GM12878 (cell line): ENCODE measurements around the gene COL6A1. TPM values are rescaled to one million over a fixed set of nuclear protein-coding genes. Genes with fewer than 3 reads are reported as not detected.

Experiments
- ATAC-seq: fragments of 200-7000 bp; cut with Tn5 transposase; 3 replicates; pipeline ENCODE4 v1.9.1; 2020; ENCODE audit warnings: mild to moderate bottlenecking, moderate library complexity
- BruUV-seq: library from RNA; stranded (reverse); fragments of 400-500 nt; replicated peaks from 2 replicates; lab custom pipeline; 2021; lab: Mats Ljungman, UMichigan
- CTCF ChIA-PET: fragments of 300-600 bp; sonication (Branson Sonifier 250); formaldehyde crosslinking; extraction: SDS; loops from one replicate; lab custom pipeline; 2021; ENCODE audit warnings: inconsistent platforms; lab: Yijun Ruan, JAX
- POLR2A ChIA-PET: fragments of 350-600 bp; formaldehyde crosslinking; extraction: SDS; loops from one replicate; lab custom pipeline; 2021; ENCODE audit warnings: inconsistent platforms; lab: Charles Lee
- RAD21 ChIA-PET: fragments of 300-600 bp; sonication (Branson Sonifier 250); formaldehyde crosslinking; loops from one replicate; lab custom pipeline; 2023; ENCODE audit warnings: antibody characterized with exemption; ENCODE audit not compliant: unreplicated experiment; lab: Charles Lee
- SMC1A ChIA-PET: fragments of 300-600 bp; sonication (Branson Sonifier 250); formaldehyde crosslinking; loops from one replicate; lab custom pipeline; 2023; ENCODE audit not compliant: unreplicated experiment, uncharacterized antibody; lab: Charles Lee
- DNase-seq: peaks from one replicate; pipeline ENCODE4 v3.0.0-alpha.2; 2011; ENCODE audit warnings: low read depth, low spot score
- FAIRE-seq: peaks from 3 replicates; lab custom pipeline; 2011; peaks lifted over from hg19 to GRCh38; lab: Jason Lieb, UNC
- H2AFZ ChIP-seq: 2 replicates; pipeline ENCODE4 v1.6.0; 2011; ENCODE audit warnings: low read depth, low read length, control low read depth; ENCODE audit not compliant: control insufficient read depth
- H3K27ac ChIP-seq: 2 replicates; pipeline ENCODE4 v1.5.1; 2011; ENCODE audit warnings: control low read depth; ENCODE audit not compliant: control insufficient read depth, insufficient read depth
- H3K27me3 ChIP-seq, 2 experiments: replicated peaks in 1 of 2; 2 replicates each; pipeline versions ENCODE4 v1.6.0 to v1.6.1; 2011; ENCODE audit warnings: low read length in 1 of 2; ENCODE audit not compliant: control insufficient read depth in 2 of 2, insufficient read depth in 2 of 2
- H3K36me3 ChIP-seq, 2 experiments: 2 replicates each; pipeline ENCODE4 v1.5.1; 2011; ENCODE audit warnings: low read length in 1 of 2; ENCODE audit not compliant: control insufficient read depth in 2 of 2, insufficient read depth in 2 of 2
- H3K4me1 ChIP-seq: 2 replicates; pipeline ENCODE4 v1.6.1; 2011; ENCODE audit warnings: mild to moderate bottlenecking, low read length, moderate library complexity, mixed read lengths; ENCODE audit not compliant: control insufficient read depth, insufficient read depth
- H3K4me2 ChIP-seq: 2 replicates; pipeline ENCODE4 v1.6.0; 2011; ENCODE audit warnings: control low read depth; ENCODE audit not compliant: control insufficient read depth, insufficient read depth
- H3K4me3 ChIP-seq: fragments of 200-600 bp; sonication (generic); 2 replicates; pipeline ENCODE4 v1.5.1; 2016
- H3K79me2 ChIP-seq: 2 replicates; pipeline ENCODE4 v1.6.0; 2011; ENCODE audit warnings: low read length; ENCODE audit not compliant: control insufficient read depth, insufficient read depth
- H3K9ac ChIP-seq: 2 replicates; pipeline ENCODE4 v1.8.0; 2011; ENCODE audit warnings: low read length, control low read depth, mixed read lengths; ENCODE audit not compliant: control insufficient read depth, insufficient read depth
- H3K9me3 ChIP-seq: replicated peaks from 3 replicates; pipeline ENCODE4 v1.5.1; 2011; ENCODE audit warnings: mild to moderate bottlenecking, low read length; ENCODE audit not compliant: control insufficient read depth, insufficient read depth
- H4K20me1 ChIP-seq: 2 replicates; pipeline ENCODE4 v1.6.0; 2011; ENCODE audit not compliant: control insufficient read depth, insufficient read depth
- ATF7 ChIP-seq: fragments of 450-650 bp; IDR thresholded peaks from 2 replicates; pipeline ENCODE4 v1.6.1; 2016; ENCODE audit warnings: low read depth, mild to moderate bottlenecking
- CBX5 ChIP-seq: sonication (generic); IDR thresholded peaks from 2 replicates; pipeline ENCODE4 v1.6.1; 2016; ENCODE audit warnings: low read depth, moderate library complexity, mild to moderate bottlenecking, inconsistent platforms
- CEBPB ChIP-seq, 2 experiments: fragments of 150-350 bp in 1 of 2; IDR thresholded peaks; 2 replicates each; pipeline ENCODE4 v1.6.1; 2012 to 2014; ENCODE audit warnings: low read depth in 2 of 2, low read length in 2 of 2, borderline replicate concordance in 1 of 2, inconsistent platforms in 1 of 2
- CHD2 ChIP-seq: IDR thresholded peaks from 2 replicates; pipeline ENCODE4 v1.6.1; 2011; ENCODE audit warnings: low read depth, low read length, improper control_type of control experiment, borderline replicate concordance
- E2F4 ChIP-seq: IDR thresholded peaks from 2 replicates; pipeline ENCODE4 v1.6.1; 2012; ENCODE audit warnings: low read depth, low read length, improper control_type of control experiment
- E2F8 ChIP-seq: fragments of 450-650 bp; IDR thresholded peaks from 2 replicates; pipeline ENCODE4 v1.6.1; 2018; ENCODE audit warnings: mild to moderate bottlenecking, low read depth, moderate library complexity; ENCODE audit not compliant: partially characterized antibody
- IKZF2 ChIP-seq, 2 experiments: fragments of 450-650 bp; IDR thresholded peaks; 2 replicates each; pipeline ENCODE4 v1.6.1; 2017; ENCODE audit warnings: mild to moderate bottlenecking in 2 of 2, moderate library complexity in 2 of 2
- MTA3 ChIP-seq: IDR thresholded peaks from 2 replicates; pipeline ENCODE4 v1.6.1; 2012; ENCODE audit warnings: low read length, inconsistent platforms, borderline replicate concordance
- NFXL1 ChIP-seq: fragments of 450-650 bp; IDR thresholded peaks from 2 replicates; pipeline ENCODE4 v1.6.1; 2017; ENCODE audit warnings: antibody characterized with exemption, mild to moderate bottlenecking, borderline replicate concordance
- NR2C1 ChIP-seq: fragments of 450-650 bp; IDR thresholded peaks from 2 replicates; pipeline ENCODE4 v1.6.1; 2017; ENCODE audit warnings: antibody characterized with exemption, mild to moderate bottlenecking, moderate library complexity
- POLR2A ChIP-seq: IDR thresholded peaks from 2 replicates; pipeline ENCODE4 v1.6.1; 2011; ENCODE audit warnings: low read depth, mild to moderate bottlenecking, low read length
- SMAD1 ChIP-seq: fragments of 450-650 bp; IDR thresholded peaks from 2 replicates; pipeline ENCODE4 v1.6.1; 2018; ENCODE audit warnings: mild to moderate bottlenecking, low read depth; ENCODE audit not compliant: partially characterized antibody
- SRF ChIP-seq, 2 experiments: IDR thresholded peaks; 2 replicates each; pipeline ENCODE4 v1.6.1; 2011; ENCODE audit warnings: low read depth in 2 of 2, low read length in 2 of 2, mild to moderate bottlenecking in 1 of 2, moderate library complexity in 1 of 2
- TAF1 ChIP-seq: IDR thresholded peaks from 2 replicates; pipeline ENCODE4 v1.6.1; 2011; ENCODE audit warnings: mild to moderate bottlenecking, low read depth, low read length, borderline replicate concordance
- TCF12 ChIP-seq: IDR thresholded peaks from 2 replicates; pipeline ENCODE4 v1.6.1; 2011; ENCODE audit warnings: low read depth, mild to moderate bottlenecking, low read length
- WRNIP1 ChIP-seq: IDR thresholded peaks from 2 replicates; pipeline ENCODE4 v1.6.1; 2011; ENCODE audit warnings: low read depth, low read length, improper control_type of control experiment, borderline replicate concordance
- ZBTB4 ChIP-seq: fragments of 450-650 bp; formaldehyde crosslinking; IDR thresholded peaks from 2 replicates; pipeline ENCODE4 v1.4.0; 2022; ENCODE audit warnings: mild to moderate bottlenecking, moderate library complexity
- ZNF384 ChIP-seq: IDR thresholded peaks from 2 replicates; pipeline ENCODE4 v1.6.1; 2012; ENCODE audit warnings: low read depth, mild to moderate bottlenecking, low read length, improper control_type of control experiment, borderline replicate concordance
- WGBS: methylation state at CpG from one replicate; pipeline ENCODE4 v1.1.6; 2016; ENCODE audit warnings: low lambda C conversion rate; ENCODE audit not compliant: insufficient replicate concordance, insufficient coverage; ENCODE audit errors: missing lambda C conversion rate; 5-methylcytosine and 5-hydroxymethylcytosine counted together
- in situ Hi-C: fragments of 300-500 bp; cut with MboI; formaldehyde crosslinking; loops from 9 replicates; pipeline ENCODE4 v1.14.3; 2018; ENCODE audit warnings: mixed read lengths
- intact Hi-C: fragments of 100-400 bp; cut with micrococcal nuclease; formaldehyde crosslinking; loops from one replicate; pipeline ENCODE4 v1.14.2; 2022; ENCODE audit not compliant: unreplicated experiment
- polyA plus RNA-seq, 11 experiments: library from polyadenylated mRNA; depleted of rRNA in 4 of 11; unstranded in 6 of 11; stranded (reverse) in 5 of 11; fragments of >200 nt; fragmentation: Nextera tagmentation in 4 of 11; fragmentation: Illumina TruSeq in 1 of 11; extraction: Ambion mirVana in 4 of 11; extraction: Trizol in 1 of 11; gene quantifications; 1 replicate in 1 of 11; 2 replicates in 10 of 11; pipeline versions ENCODE4 v1.2.1 to v1.2.3, GENCODE V29; 2011 to 2016; ENCODE audit warnings: inconsistent platforms in 2 of 11, missing spikeins in 2 of 11, low read depth in 1 of 11
- total RNA-seq, 4 experiments: library from RNA; depleted of rRNA in 3 of 4; stranded (reverse); fragments of >200 nt in 3 of 4; fragmentation: Illumina TruSeq in 1 of 4; extraction: Trizol in 1 of 4; gene quantifications; 2 replicates each; pipeline versions ENCODE4 v1.2.1 to v1.2.3, GENCODE V29; 2013 to 2021

The COL6A1 gene
- total and polyA plus RNA-seq, 10 of the 15 experiments (the other 5 are each of a cell fraction or from before 2014, with no cell fraction given) = 0.12 to 1.3 (median 0.20) TPM; not detected in 7

GRCh38 chr21:45989355-45990048 is 7.9 kb downstream of the COL6A1 start:
- WGBS = 45% methylated on average over 15 of the region's 32 CpGs
- in situ Hi-C loops = no loop called here
- BruUV-seq = no TSS peak

More at GRCh38 chr21:45989355-45990048, 7.9 kb downstream of the COL6A1 start:
- intact Hi-C loops = no loop called here
- ChIA-PET SMC1A (no interaction called here), POLR2A (no interaction called here), RAD21 (no interaction called here), CTCF (no interaction called here)
- H3K4me2 ChIP-seq = no peak overlapping the region
- no peak for FAIRE-seq
- H3K79me2 ChIP-seq = no peaks in the 10 kb centered on the region
- no peak overlapping the region for H3K4me3 ChIP-seq
- no peak for ATAC-seq
- no peaks in the 10 kb centered on the region for H3K27me3 ChIP-seq
- H2AFZ ChIP-seq = no peak overlapping the region
- H3K36me3 ChIP-seq = no peaks in the 10 kb centered on the region
- TF ChIP-seq POLR2A (no peak), ZNF384 (no peak), ZBTB4 (no peak), CEBPB (IDR thresholded peaks at IDR 0.05; ENCODE audit: borderline replicate concordance in 1 of 2, low read depth in 2 of 2, low read length in 2 of 2) (no peak), NFXL1 (no peak), IKZF2 (IDR thresholded peaks at IDR 0.05) (no peak), MTA3 (no peak), WRNIP1 (no peak), TAF1 (no peak), SMAD1 (no peak), E2F8 (no peak), ATF7 (no peak), CBX5 (no peak), E2F4 (no peak), NR2C1 (no peak), TCF12 (no peak), CHD2 (no peak), SRF (IDR thresholded peaks at IDR 0.05; ENCODE audit: low read depth in 2 of 2, low read length in 2 of 2) (no peak)
- no peak overlapping the region for H3K27ac ChIP-seq
- no peak overlapping the region for H3K9ac ChIP-seq
- no peaks in the 10 kb centered on the region for H3K9me3 ChIP-seq
- no peak for DNase-seq
- H3K4me1 ChIP-seq = no peaks in the 10 kb centered on the region
- H4K20me1 ChIP-seq = no peaks in the 10 kb centered on the region
